GM23248 (cell line): ENCODE measurements around the gene PRDX2.

Experiments used
- EZH2 ChIP-seq: fragments of 200-600 bp; sonication (generic); IDR thresholded peaks from 2 replicates; pipeline ENCODE4 v1.6.1; 2018; ENCODE audit warnings: antibody characterized with exemption, mild to moderate bottlenecking; ENCODE audit not compliant: insufficient read depth, poor library complexity, severe bottlenecking
- EZH2phosphoT487 ChIP-seq: fragments of 200-600 bp; sonication (generic); IDR thresholded peaks from 2 replicates; pipeline ENCODE4 v1.6.1; 2018; ENCODE audit warnings: antibody characterized with exemption, moderate library complexity, mild to moderate bottlenecking, low read depth; ENCODE audit not compliant: insufficient read depth

DNA sequence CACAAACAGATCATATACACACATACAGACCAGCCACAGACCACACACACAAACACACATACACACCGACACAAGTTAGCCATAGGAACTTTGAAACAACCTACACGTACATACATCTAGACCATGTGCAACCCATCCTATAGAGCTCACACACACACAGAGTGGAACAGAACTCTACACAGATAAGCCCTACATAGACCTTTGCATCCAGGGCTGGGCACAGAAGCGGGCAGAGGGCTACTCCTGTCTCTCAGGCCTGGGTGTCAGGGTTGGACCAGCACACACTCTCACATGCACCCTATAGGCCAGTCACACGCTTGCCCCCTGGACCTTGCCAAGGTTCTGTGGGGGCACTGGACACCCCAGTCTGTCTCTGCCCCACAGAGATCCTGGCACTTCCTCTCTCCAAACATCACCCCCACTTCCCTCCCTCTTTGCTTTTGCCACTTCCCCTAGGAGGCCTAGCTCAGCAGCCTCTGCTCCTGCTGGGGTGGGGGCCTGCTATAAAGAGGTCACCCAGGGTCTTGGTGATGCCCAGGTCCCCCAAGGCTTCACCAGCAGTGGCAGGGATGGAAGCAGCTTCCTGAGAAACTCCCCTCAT is 16.1 kb downstream of the PRDX2 start:
- TF ChIP-seq EZH2: no peak
- no peak for TF ChIP-seq EZH2phosphoT487
